Thoracic aorta (tissue), 2 donors: ENCODE measurements around the gene HES7. TPM values are rescaled to one million over a fixed set of nuclear protein-coding genes. Genes with fewer than 3 reads are reported as not detected.

Source experiments
- ATAC-seq: fragments of 150-250 bp; one replicate; pipeline ENCODE4 v1.8.0; 2017; ENCODE audit warnings: low read depth; ENCODE audit not compliant: insufficient number of reproducible peaks, low FRiP score
- DNase-seq: peaks from one replicate; pipeline ENCODE4 v3.0.0-alpha.2; 2020; ENCODE audit warnings: low spot score
- H3K27ac ChIP-seq, 2 donors: fragments of 200-600 bp; sonication (generic); 1 replicate in 1 of 2; 2 replicates in 1 of 2; pipeline ENCODE4 v1.5.1; 2016; ENCODE audit warnings: mild to moderate bottlenecking in 2 of 2, moderate library complexity in 2 of 2
- H3K27me3 ChIP-seq: fragments of 200-600 bp; sonication (generic); replicated peaks from 2 replicates; pipeline ENCODE4 v1.6.0; 2016; ENCODE audit warnings: mild to moderate bottlenecking; ENCODE audit not compliant: insufficient read depth
- H3K36me3 ChIP-seq: fragments of 200-600 bp; sonication (generic); one replicate; pipeline ENCODE4 v1.5.1; 2016
- H3K4me1 ChIP-seq, 2 donors: fragments of 200-600 bp; sonication (generic); 1 replicate in 1 of 2; 2 replicates in 1 of 2; pipeline versions ENCODE4 v1.5.1 to v1.6.0; 2016; ENCODE audit warnings: low read depth in 2 of 2, mild to moderate bottlenecking in 1 of 2; ENCODE audit not compliant: control insufficient read depth in 1 of 2
- H3K4me3 ChIP-seq: fragments of 200-600 bp; sonication (generic); 2 replicates; pipeline ENCODE4 v1.5.1; 2016; ENCODE audit warnings: mild to moderate bottlenecking
- H3K9me3 ChIP-seq: fragments of 200-600 bp; sonication (generic); 2 replicates; pipeline ENCODE4 v1.5.1; 2016
- total RNA-seq, 2 donors: library from RNA; depleted of rRNA; stranded (reverse); fragments of >200 nt; gene quantifications; one replicate each; pipeline versions ENCODE4 v1.1.0 to v1.2.3, GENCODE V29; 2016
- TF ChIP-seq, protein P1 (sequence below): fragments of 200-600 bp; sonication (generic); IDR thresholded peaks from one replicate; pipeline ENCODE4 v1.5.1; 2019; ENCODE audit warnings: antibody characterized with exemption

HES7 gene
- total RNA-seq, 2 donors from 2014 or later, result not detected

DNA sequence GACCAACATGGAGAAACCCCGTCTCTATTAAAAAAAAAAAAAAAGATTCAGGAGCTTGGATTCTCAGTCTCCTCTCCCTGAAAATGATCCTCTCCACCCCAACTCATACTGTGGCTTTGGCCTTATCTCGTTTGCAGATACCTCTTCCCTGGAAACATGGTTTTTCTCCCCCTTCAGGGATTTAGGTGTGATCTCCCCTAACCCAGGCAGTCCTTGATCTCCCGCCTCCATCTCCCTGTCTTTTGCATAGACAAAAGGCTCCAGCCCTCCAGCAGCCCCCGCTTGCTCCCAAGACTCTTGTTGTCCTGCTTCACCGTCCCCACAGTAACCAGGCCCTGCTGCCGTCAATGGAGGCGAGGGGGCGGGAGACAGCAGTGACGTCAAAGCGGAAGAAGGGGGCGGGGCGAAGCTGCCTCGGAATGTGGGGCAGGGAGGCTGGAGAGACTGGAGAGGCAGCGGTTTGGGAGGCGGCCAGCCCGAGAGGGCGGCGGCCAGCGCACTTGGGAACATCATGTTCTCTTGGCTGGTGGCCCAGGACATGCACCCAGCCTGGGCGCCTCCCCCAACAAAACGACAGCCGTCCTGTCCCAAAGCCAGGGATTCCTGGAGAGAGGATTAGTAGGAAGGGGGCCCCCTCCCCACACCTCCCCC, 30.2 kb upstream of the HES7 start:
- peak; percentile 97 for DNase-seq
- peak; percentile 25 for ATAC-seq
- no peaks in the 10 kb centered on the region for H3K27me3 ChIP-seq
- TF ChIP-seq, protein P1, sequence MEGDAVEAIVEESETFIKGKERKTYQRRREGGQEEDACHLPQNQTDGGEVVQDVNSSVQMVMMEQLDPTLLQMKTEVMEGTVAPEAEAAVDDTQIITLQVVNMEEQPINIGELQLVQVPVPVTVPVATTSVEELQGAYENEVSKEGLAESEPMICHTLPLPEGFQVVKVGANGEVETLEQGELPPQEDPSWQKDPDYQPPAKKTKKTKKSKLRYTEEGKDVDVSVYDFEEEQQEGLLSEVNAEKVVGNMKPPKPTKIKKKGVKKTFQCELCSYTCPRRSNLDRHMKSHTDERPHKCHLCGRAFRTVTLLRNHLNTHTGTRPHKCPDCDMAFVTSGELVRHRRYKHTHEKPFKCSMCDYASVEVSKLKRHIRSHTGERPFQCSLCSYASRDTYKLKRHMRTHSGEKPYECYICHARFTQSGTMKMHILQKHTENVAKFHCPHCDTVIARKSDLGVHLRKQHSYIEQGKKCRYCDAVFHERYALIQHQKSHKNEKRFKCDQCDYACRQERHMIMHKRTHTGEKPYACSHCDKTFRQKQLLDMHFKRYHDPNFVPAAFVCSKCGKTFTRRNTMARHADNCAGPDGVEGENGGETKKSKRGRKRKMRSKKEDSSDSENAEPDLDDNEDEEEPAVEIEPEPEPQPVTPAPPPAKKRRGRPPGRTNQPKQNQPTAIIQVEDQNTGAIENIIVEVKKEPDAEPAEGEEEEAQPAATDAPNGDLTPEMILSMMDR, result no peak
- no peaks in the 10 kb centered on the region for H3K9me3 ChIP-seq
- peaks cover 18 to 53% of the 10 kb centered on the region in 2 donors for H3K4me1 ChIP-seq
- peak overlapping the region; percentile 76 for H3K4me3 ChIP-seq
- peaks cover 18% of the 10 kb centered on the region for H3K36me3 ChIP-seq
- peak overlapping the region; percentile 100 for H3K27ac ChIP-seq

DNA sequence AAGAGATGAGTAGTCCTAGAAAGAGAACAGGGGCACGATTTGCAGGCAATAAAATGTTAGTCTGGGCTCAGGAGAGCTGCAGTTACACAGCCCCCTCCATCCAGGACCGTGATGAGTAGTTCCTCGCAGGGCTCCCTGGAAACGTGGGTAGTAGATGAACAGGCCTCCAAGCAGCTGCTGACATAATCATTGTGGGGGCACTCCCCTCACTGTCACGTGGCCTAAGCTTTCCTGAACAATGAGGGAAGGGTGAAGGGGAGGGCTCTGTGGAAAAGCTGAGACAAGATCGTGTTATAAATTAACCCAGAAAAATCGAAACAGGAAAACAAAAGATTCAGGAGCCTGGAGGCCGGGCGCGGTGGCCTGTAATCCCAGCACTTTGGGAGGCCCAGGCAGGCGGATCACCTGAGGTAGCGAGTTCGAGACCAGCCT, 29.6 kb upstream of the HES7 start:
- H3K4me1 ChIP-seq, result peaks cover 18 to 52% of the 10 kb centered on the region in 2 donors
- DNase-seq (peak; percentile 73), ATAC-seq (no peak)
- H3K36me3 ChIP-seq, result peaks cover 22% of the 10 kb centered on the region
- no peaks in the 10 kb centered on the region for H3K9me3 ChIP-seq
- no peaks in the 10 kb centered on the region for H3K27me3 ChIP-seq
- H3K4me3 ChIP-seq, result peak overlapping the region; percentile 76
- TF ChIP-seq, protein P1, result no peak
- peak overlapping the region; percentile 100 for H3K27ac ChIP-seq

DNA sequence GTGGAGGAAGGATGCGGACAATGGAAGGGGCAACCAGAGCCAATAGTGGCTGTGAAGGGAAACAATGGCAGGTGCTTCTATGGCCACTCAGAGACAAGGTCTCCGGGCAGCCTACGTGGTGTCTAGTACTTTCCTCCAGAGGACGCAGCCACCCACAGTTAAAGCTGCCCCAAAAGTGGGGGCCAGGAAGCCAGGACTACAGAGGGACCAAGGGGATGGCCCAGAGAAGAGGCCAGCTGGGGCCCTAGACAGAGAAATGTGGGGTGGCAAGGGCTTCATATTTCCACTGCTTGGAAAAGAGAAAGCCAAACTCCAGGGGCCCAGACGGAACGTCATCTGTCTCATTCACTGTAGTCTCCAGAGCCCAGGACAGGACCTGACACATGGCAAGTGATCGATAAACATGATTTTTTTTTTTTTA, 29.1 kb upstream of the HES7 start:
- ATAC-seq (no peak), DNase-seq (no peak)
- H3K36me3 ChIP-seq, result peaks cover 27% of the 10 kb centered on the region
- peak overlapping the region; percentile 100 for H3K27ac ChIP-seq
- TF ChIP-seq, protein P1, result no peak
- H3K4me3 ChIP-seq, result peak overlapping the region; percentile 76
- H3K27me3 ChIP-seq, result no peaks in the 10 kb centered on the region
- H3K4me1 ChIP-seq, result peaks cover 18 to 49% of the 10 kb centered on the region in 2 donors
- H3K9me3 ChIP-seq, result no peaks in the 10 kb centered on the region

DNA sequence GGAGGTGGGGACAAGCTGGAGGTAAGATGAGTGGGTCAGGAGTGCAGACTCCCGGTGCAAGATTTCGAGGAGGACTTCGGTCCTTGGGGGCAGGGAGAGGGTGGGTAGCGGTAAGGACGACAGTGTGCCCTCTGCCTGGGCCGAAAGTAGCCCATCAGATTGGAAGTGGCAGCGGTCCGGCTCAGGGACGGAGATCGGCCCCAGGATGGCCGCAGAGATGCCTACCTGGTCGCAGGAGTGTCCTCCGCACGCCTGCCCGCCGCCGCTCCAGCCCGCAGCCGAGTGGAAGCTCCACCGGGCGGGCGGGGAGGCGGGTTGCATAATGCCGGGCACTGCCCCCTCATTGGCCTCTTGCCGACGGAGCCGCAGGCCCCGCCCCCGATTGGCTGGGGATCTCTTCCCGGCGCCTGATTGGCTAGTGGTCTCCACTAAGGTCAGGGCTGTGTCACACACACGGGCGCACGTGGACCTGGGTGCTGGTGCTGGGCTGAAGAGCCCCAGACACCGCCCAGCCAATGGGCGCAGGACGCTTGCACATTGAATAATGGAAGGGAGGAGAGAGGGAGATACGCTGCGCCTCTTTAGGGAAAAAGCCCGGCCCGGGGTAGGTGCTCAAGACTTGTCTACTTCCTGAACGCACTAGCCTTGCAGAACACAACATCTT, 28.3 kb upstream of the HES7 start, which contains the start of gene PER1:
Gene PER1, minus strand, starts transcription at position 293 of the 664 bp plus-strand sequence. CDS start 1,698 bp downstream, outside the sequence.
- Histone ChIP-seq H3K27me3 (no peaks in the 10 kb centered on the region), H3K4me3 (peak within 1 kb of the TSS; percentile 76), H3K9me3 (no peaks in the 10 kb centered on the region), H3K27ac (peak within 1 kb of the TSS; percentile 100), H3K36me3 (peaks cover 35% of the 10 kb centered on the region), H3K4me1 (peaks cover 18 to 50% of the 10 kb centered on the region in 2 donors)
- ATAC-seq (peak; percentile 16), DNase-seq (peak; percentile 87)
- TF ChIP-seq, protein P1, result no peak

DNA sequence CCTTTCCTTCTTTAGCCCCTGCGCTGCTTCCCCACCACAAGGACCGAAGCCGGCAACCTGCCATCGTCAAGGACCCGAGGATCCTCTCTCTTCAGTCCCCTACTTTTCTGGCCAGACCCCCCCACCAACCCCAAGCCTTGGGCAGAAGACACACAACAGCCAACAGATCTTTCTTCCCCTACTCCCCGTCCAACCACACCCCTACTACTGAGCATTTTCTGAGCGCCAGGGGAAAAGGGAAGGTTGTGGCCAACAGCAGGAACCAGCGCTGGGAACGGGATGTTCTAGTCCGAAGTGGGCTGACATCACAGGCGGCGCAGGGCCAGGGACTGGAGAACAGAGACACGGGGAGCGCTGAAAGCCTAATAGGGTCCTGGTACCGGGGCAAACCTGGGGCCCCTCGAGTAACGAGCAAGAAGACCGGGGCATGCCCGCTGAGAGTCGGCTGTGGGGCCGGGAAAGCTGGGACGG, 27.8 kb upstream of the HES7 start:
- H3K4me1 ChIP-seq, result peaks cover 18 to 48% of the 10 kb centered on the region in 2 donors
- DNase-seq, result peak; percentile 84

More for the DNA sequence above, 27.8 kb upstream of the HES7 start:
- Histone ChIP-seq H3K4me3 (peak overlapping the region; percentile 76), H3K36me3 (peaks cover 41% of the 10 kb centered on the region), H3K9me3 (no peaks in the 10 kb centered on the region), H3K27ac (peak overlapping the region; percentile 100), H3K27me3 (no peaks in the 10 kb centered on the region)
- no peak for ATAC-seq
- TF ChIP-seq, protein P1, result no peak
